ENCODE data around the gene LAPTM5.

- TF ChIP-seq CTCF (IDR thresholded peaks at IDR 0.05 in 2 of 3, conservative IDR thresholded peaks at IDR 0.05 in 1 of 3; ENCODE audit: control insufficient read depth in 2 of 3, extremely low read depth in 1 of 3, insufficient read depth in 1 of 3, low read depth in 3 of 3, low read length in 3 of 3) (no peak), POLR2AphosphoS5 (IDR thresholded peaks at IDR 0.05; ENCODE audit: low read length) (no peak), HCFC1 (IDR thresholded peaks at IDR 0.05; ENCODE audit: low read length) (no peak), REST (IDR thresholded peaks at IDR 0.05; ENCODE audit: low read depth, low read length) (no peak)
Measured at GRCh38 chr1:30712583-30712982, 45.0 kb downstream of the LAPTM5 start.

Data from GM12878 (cell line).